Stomach (tissue), 4 donors: Measurements from ENCODE around the gene WDR48.

Experiments
- CTCF ChIP-seq, 7 experiments: fragments of 450-650 bp in 4 of 7; fragments of 200-600 bp in 3 of 7; sonication (generic) in 3 of 7; IDR thresholded peaks; one replicate each; pipeline ENCODE4 v1.5.1; 2016 to 2019; ENCODE audit warnings: antibody characterized with exemption in 7 of 7, control low read depth in 2 of 7, mild to moderate bottlenecking in 1 of 7
- EP300 ChIP-seq: sonication (generic); formaldehyde crosslinking; IDR thresholded peaks from one replicate; pipeline ENCODE4 v1.6.1; 2017; ENCODE audit warnings: antibody characterized with exemption
- POLR2A ChIP-seq, 4 donors: fragments of 450-650 bp; IDR thresholded peaks; one replicate each; pipeline ENCODE4 v1.6.1; 2016; ENCODE audit warnings: antibody characterized with exemption in 4 of 4, control low read depth in 2 of 4, mild to moderate bottlenecking in 1 of 4, moderate library complexity in 1 of 4
- POLR2AphosphoS5 ChIP-seq, 3 donors: sonication (generic); formaldehyde crosslinking; IDR thresholded peaks; one replicate each; pipeline ENCODE4 v1.6.1; 2016; ENCODE audit warnings: antibody characterized with exemption in 3 of 3

- no peak for TF ChIP-seq CTCF (IDR thresholded peaks at IDR 0.05)
- TF ChIP-seq POLR2A (IDR thresholded peaks at IDR 0.05) = no peak
- TF ChIP-seq POLR2AphosphoS5 (IDR thresholded peaks at IDR 0.05) = no peak
- TF ChIP-seq EP300 = no peak
Observed at GRCh38 chr3:39105687-39106063, 53.9 kb downstream of the WDR48 start.
